ENCODE results near the gene CARD19. TPM values are rescaled to one million over a fixed set of nuclear protein-coding genes. Genes with fewer than 3 reads are reported as not detected.
A peak's percentile ranks its signal among the peaks of the same experiment; 100 is the strongest.

Gene CARD19
- total and polyA plus RNA-seq, 9 of the 15 experiments (the other 6 are each of a cell fraction or from before 2014, with no cell fraction given): 0.90 to 34.9 (median 14.6) TPM

GRCh38 chr9:93133681-93134014 is 37.6 kb downstream of the CARD19 start (continued):
- TF ChIP-seq RBM39 (optimal IDR thresholded peaks at IDR 0.05; ENCODE audit: low read depth, low read length) (no peak), ILF3 (IDR thresholded peaks at IDR 0.05; ENCODE audit: borderline replicate concordance) (no peak), RBBP5 (IDR thresholded peaks at IDR 0.05; ENCODE audit: borderline replicate concordance, insufficient read depth, low read length, poor library complexity, severe bottlenecking) (peak; percentile 36), ATF1 (CRISPR knock-in tag; IDR thresholded peaks at IDR 0.05) (no peak), ATF1 (tag; IDR thresholded peaks at IDR 0.05) (peak; percentile 48; the same call in 1 of the 2 replicates), SNAPC5 (CRISPR knock-in tag; IDR thresholded peaks at IDR 0.05) (no peak), HDAC1 (IDR thresholded peaks at IDR 0.05) (0 out of 4 replicates have a peak, but pooled peaks of 1 of the 2 experiments have one; percentile 22), RBFOX2 (IDR thresholded peaks at IDR 0.05; ENCODE audit: low read depth, low read length) (peak; percentile 73), SP1 (CRISPR knock-in tag; IDR thresholded peaks at IDR 0.05) (0 out of 2 replicates have a peak, but pooled peaks have one; percentile 6), ZNF217 (CRISPR knock-in tag; IDR thresholded peaks at IDR 0.05) (no peak), ZNF77 (CRISPR knock-in tag; IDR thresholded peaks at IDR 0.05) (no peak), CBX5 (IDR thresholded peaks at IDR 0.05; ENCODE audit: borderline replicate concordance, low read depth) (no peak), CEBPG (CRISPR knock-in tag; IDR thresholded peaks at IDR 0.05) (no peak; the same call in 1 of the 2 replicates), CEBPG (tag; conservative IDR thresholded peaks at IDR 0.05 in 1 of 2, IDR thresholded peaks at IDR 0.05 in 1 of 2) (peak in 1 of 2 experiments; percentile 5; a peak in 1 of 4 replicates), SOX6 (IDR thresholded peaks at IDR 0.05) (0 out of 2 replicates have a peak, but pooled peaks have one; percentile 9), SMAD2 (IDR thresholded peaks at IDR 0.05; ENCODE audit: low read depth, low read length) (no peak), CREM (IDR thresholded peaks at IDR 0.05; ENCODE audit: low read depth) (no peak), GABPB1 (CRISPR knock-in tag; IDR thresholded peaks at IDR 0.05) (0 out of 2 replicates have a peak, but pooled peaks have one; percentile 27), L3MBTL2 (IDR thresholded peaks at IDR 0.05) (peak; percentile 70), KAT7 (CRISPR knock-in tag; IDR thresholded peaks at IDR 0.05; ENCODE audit: borderline replicate concordance) (no peak), CREB1 (IDR thresholded peaks at IDR 0.05) (peak; percentile 18; the same call in 1 of the 2 replicates), CREB1 (CRISPR knock-in tag; IDR thresholded peaks at IDR 0.05) (peak; percentile 50; the same call in 1 of the 2 replicates), HES1 (IDR thresholded peaks at IDR 0.05; ENCODE audit: low read depth) (no peak), CBFB (CRISPR knock-in tag; IDR thresholded peaks at IDR 0.05) (no peak), CBX1 (IDR thresholded peaks at IDR 0.05; ENCODE audit: low read depth) (no peak), ZNF589 (CRISPR knock-in tag; IDR thresholded peaks at IDR 0.05; ENCODE audit: low read depth) (peak; percentile 21; the same call in 1 of the 2 replicates), HMGXB4 (CRISPR knock-in tag; IDR thresholded peaks at IDR 0.05) (no peak), CBX8 (IDR thresholded peaks at IDR 0.05; ENCODE audit: borderline replicate concordance, extremely low read depth, low read depth, low read length, poor library complexity, severe bottlenecking) (no peak), BRD9 (IDR thresholded peaks at IDR 0.05; ENCODE audit: low read depth, partially characterized antibody) (no peak), FOS (IDR thresholded peaks at IDR 0.05; ENCODE audit: extremely low read depth, insufficient read length) (no peak)

Measured in K562 (cell line).